H1 (cell line): ENCODE results near the gene TNPO2. TPM values are rescaled to one million over a fixed set of nuclear protein-coding genes. Genes with fewer than 3 reads are reported as not detected.

Experiments
- BCL11A ChIP-seq, 2 experiments: IDR thresholded peaks; one replicate each; pipeline ENCODE4 v1.6.1; 2011; ENCODE audit warnings: low read depth in 2 of 2, low read length in 2 of 2, mild to moderate bottlenecking in 2 of 2
- BRCA1 ChIP-seq: IDR thresholded peaks from 2 replicates; pipeline ENCODE4 v1.6.1; 2012; ENCODE audit warnings: low read depth, low read length, improper control_type of control experiment
- E2F6 ChIP-seq: IDR thresholded peaks from 2 replicates; pipeline ENCODE4 v1.6.1; 2012; ENCODE audit warnings: inconsistent platforms
- KDM4A ChIP-seq: IDR thresholded peaks from one replicate; pipeline ENCODE4 v1.7.1; 2012; ENCODE audit warnings: low read depth, mild to moderate bottlenecking, moderate library complexity, low read length, inconsistent platforms; ENCODE audit not compliant: severe bottlenecking
- PHF8 ChIP-seq: fragments of 200-600 bp; sonication (generic); conservative IDR thresholded peaks from 2 replicates; pipeline ENCODE4 v1.7.1; 2012; ENCODE audit warnings: low read depth, mild to moderate bottlenecking, inconsistent platforms, low read length, moderate library complexity
- POLR2A ChIP-seq, 2 experiments: IDR thresholded peaks; 1 replicate in 1 of 2; 2 replicates in 1 of 2; pipeline ENCODE4 v1.6.1; 2011; ENCODE audit warnings: low read depth in 2 of 2, low read length in 2 of 2, mild to moderate bottlenecking in 2 of 2; ENCODE audit errors: control extremely low read depth in 1 of 2
- RBBP5 ChIP-seq: IDR thresholded peaks from 2 replicates; pipeline ENCODE4 v1.7.1; 2012; ENCODE audit warnings: low read depth, mild to moderate bottlenecking, inconsistent platforms, low read length, moderate library complexity, borderline replicate concordance
- SIX5 ChIP-seq: IDR thresholded peaks from 2 replicates; pipeline ENCODE4 v1.6.1; 2011; ENCODE audit warnings: mild to moderate bottlenecking, low read depth, low read length
- USF2 ChIP-seq: IDR thresholded peaks from 2 replicates; pipeline ENCODE4 v1.6.1; 2011; ENCODE audit warnings: low read length, improper control_type of control experiment
- polyA plus RNA-seq, 7 experiments: library from polyadenylated mRNA; depleted of rRNA in 3 of 7; stranded (reverse) in 5 of 7; unstranded in 2 of 7; fragments of >200 nt in 5 of 7; fragments of 200-250 nt in 2 of 7; gene quantifications; 1 replicate in 5 of 7; 2 replicates in 1 of 7; 4 replicates in 1 of 7; pipeline versions ENCODE4 v1.2.1 to v1.2.3, GENCODE V29; 2011 to 2013; ENCODE audit warnings: missing spikeins in 2 of 7, mixed read lengths in 2 of 7
- total RNA-seq: library from RNA; stranded (reverse); fragmentation: NEBNext Ultra II Directional; extraction: Animal tissue kit (Norgen Biotek cat#: 25700); gene quantifications from 2 replicates; pipeline ENCODE4 v1.2.1, GENCODE V29; 2021
- TF ChIP-seq, protein P1 (sequence below): fragments of 300-600 bp; sonication (generic); IDR thresholded peaks from 2 replicates; pipeline ENCODE4 v1.7.1; 2012; ENCODE audit warnings: low read length, moderate library complexity, mild to moderate bottlenecking, inconsistent platforms; ENCODE audit not compliant: insufficient replicate concordance

The TNPO2 gene
- total and polyA plus RNA-seq, 2 of the 8 experiments (the other 6 are each of a cell fraction or from before 2014, with no cell fraction given), result 112 to 121 TPM

GRCh38 chr19:12751635-12752034 lies 27.9 kb upstream of the TNPO2 start, which contains the start of gene BEST2 (continued):
- TF ChIP-seq E2F6 (no peak), SIX5 (no peak), RBBP5 (no peak), BRCA1 (no peak), USF2 (no peak), KDM4A (peak; percentile 47), BCL11A (IDR thresholded peaks at IDR 0.05; ENCODE audit: low read depth in 2 of 2, low read length in 2 of 2) (no peak), POLR2A (IDR thresholded peaks at IDR 0.05; ENCODE audit: control extremely low read depth in 1 of 2, low read depth in 2 of 2, low read length in 2 of 2) (no peak), PHF8 (no peak)
- TF ChIP-seq, protein P1, sequence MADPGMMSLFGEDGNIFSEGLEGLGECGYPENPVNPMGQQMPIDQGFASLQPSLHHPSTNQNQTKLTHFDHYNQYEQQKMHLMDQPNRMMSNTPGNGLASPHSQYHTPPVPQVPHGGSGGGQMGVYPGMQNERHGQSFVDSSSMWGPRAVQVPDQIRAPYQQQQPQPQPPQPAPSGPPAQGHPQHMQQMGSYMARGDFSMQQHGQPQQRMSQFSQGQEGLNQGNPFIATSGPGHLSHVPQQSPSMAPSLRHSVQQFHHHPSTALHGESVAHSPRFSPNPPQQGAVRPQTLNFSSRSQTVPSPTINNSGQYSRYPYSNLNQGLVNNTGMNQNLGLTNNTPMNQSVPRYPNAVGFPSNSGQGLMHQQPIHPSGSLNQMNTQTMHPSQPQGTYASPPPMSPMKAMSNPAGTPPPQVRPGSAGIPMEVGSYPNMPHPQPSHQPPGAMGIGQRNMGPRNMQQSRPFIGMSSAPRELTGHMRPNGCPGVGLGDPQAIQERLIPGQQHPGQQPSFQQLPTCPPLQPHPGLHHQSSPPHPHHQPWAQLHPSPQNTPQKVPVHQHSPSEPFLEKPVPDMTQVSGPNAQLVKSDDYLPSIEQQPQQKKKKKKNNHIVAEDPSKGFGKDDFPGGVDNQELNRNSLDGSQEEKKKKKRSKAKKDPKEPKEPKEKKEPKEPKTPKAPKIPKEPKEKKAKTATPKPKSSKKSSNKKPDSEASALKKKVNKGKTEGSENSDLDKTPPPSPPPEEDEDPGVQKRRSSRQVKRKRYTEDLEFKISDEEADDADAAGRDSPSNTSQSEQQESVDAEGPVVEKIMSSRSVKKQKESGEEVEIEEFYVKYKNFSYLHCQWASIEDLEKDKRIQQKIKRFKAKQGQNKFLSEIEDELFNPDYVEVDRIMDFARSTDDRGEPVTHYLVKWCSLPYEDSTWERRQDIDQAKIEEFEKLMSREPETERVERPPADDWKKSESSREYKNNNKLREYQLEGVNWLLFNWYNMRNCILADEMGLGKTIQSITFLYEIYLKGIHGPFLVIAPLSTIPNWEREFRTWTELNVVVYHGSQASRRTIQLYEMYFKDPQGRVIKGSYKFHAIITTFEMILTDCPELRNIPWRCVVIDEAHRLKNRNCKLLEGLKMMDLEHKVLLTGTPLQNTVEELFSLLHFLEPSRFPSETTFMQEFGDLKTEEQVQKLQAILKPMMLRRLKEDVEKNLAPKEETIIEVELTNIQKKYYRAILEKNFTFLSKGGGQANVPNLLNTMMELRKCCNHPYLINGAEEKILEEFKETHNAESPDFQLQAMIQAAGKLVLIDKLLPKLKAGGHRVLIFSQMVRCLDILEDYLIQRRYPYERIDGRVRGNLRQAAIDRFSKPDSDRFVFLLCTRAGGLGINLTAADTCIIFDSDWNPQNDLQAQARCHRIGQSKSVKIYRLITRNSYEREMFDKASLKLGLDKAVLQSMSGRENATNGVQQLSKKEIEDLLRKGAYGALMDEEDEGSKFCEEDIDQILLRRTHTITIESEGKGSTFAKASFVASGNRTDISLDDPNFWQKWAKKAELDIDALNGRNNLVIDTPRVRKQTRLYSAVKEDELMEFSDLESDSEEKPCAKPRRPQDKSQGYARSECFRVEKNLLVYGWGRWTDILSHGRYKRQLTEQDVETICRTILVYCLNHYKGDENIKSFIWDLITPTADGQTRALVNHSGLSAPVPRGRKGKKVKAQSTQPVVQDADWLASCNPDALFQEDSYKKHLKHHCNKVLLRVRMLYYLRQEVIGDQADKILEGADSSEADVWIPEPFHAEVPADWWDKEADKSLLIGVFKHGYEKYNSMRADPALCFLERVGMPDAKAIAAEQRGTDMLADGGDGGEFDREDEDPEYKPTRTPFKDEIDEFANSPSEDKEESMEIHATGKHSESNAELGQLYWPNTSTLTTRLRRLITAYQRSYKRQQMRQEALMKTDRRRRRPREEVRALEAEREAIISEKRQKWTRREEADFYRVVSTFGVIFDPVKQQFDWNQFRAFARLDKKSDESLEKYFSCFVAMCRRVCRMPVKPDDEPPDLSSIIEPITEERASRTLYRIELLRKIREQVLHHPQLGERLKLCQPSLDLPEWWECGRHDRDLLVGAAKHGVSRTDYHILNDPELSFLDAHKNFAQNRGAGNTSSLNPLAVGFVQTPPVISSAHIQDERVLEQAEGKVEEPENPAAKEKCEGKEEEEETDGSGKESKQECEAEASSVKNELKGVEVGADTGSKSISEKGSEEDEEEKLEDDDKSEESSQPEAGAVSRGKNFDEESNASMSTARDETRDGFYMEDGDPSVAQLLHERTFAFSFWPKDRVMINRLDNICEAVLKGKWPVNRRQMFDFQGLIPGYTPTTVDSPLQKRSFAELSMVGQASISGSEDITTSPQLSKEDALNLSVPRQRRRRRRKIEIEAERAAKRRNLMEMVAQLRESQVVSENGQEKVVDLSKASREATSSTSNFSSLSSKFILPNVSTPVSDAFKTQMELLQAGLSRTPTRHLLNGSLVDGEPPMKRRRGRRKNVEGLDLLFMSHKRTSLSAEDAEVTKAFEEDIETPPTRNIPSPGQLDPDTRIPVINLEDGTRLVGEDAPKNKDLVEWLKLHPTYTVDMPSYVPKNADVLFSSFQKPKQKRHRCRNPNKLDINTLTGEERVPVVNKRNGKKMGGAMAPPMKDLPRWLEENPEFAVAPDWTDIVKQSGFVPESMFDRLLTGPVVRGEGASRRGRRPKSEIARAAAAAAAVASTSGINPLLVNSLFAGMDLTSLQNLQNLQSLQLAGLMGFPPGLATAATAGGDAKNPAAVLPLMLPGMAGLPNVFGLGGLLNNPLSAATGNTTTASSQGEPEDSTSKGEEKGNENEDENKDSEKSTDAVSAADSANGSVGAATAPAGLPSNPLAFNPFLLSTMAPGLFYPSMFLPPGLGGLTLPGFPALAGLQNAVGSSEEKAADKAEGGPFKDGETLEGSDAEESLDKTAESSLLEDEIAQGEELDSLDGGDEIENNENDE, result no peak
